ENCODE results near the gene FBXL4. TPM values are rescaled to one million over a fixed set of nuclear protein-coding genes. Genes with fewer than 3 reads are reported as not detected.

FBXL4 gene
- total RNA-seq, 4 donors from 2014 or later, result 16.7 to 40.9 (median 35.8) TPM

- no peak for TF ChIP-seq POLR2A (IDR thresholded peaks at IDR 0.05)
- no peak for TF ChIP-seq CTCF (IDR thresholded peaks at IDR 0.05)
- Histone ChIP-seq H3K27me3 (no peaks in the 10 kb centered on the region), H3K27ac (no peak overlapping the region), H3K9me3 (no peaks in the 10 kb centered on the region), H3K4me3 (no peak overlapping the region), H3K36me3 (no peaks in the 10 kb centered on the region), H3K4me1 (no peaks in the 10 kb centered on the region)
- DNase-seq, result no peak
- intact Hi-C loops (cut with DNase I; ENCODE audit: low total_unique reads), result no loop called here
Measured at GRCh38 chr6:98975421-98975820, 27.7 kb upstream of the FBXL4 start.

GRCh38 chr6:98974309-98974708, 26.6 kb upstream of the FBXL4 start:
- intact Hi-C loops (cut with DNase I; ENCODE audit: low total_unique reads), result no loop called here
- no peak for TF ChIP-seq POLR2A (IDR thresholded peaks at IDR 0.05)
- no peak for TF ChIP-seq CTCF (IDR thresholded peaks at IDR 0.05)
- H3K4me1 ChIP-seq, result no peaks in the 10 kb centered on the region
- DNase-seq, result no peak
- H3K4me3 ChIP-seq, result no peak overlapping the region
- H3K36me3 ChIP-seq, result no peaks in the 10 kb centered on the region
- no peak overlapping the region for H3K27ac ChIP-seq
- H3K27me3 ChIP-seq, result no peaks in the 10 kb centered on the region
- H3K9me3 ChIP-seq, result no peaks in the 10 kb centered on the region

GRCh38 chr6:98973571-98973970, 25.8 kb upstream of the FBXL4 start:
- TF ChIP-seq CTCF (IDR thresholded peaks at IDR 0.05) (no peak), POLR2A (IDR thresholded peaks at IDR 0.05) (no peak)
- no peak overlapping the region for H3K4me3 ChIP-seq
- H3K27ac ChIP-seq, result no peak overlapping the region
- no peaks in the 10 kb centered on the region for H3K9me3 ChIP-seq
- H3K4me1 ChIP-seq, result no peaks in the 10 kb centered on the region
- no peak for DNase-seq
- intact Hi-C loops (cut with DNase I; ENCODE audit: low total_unique reads), result no loop called here
- H3K36me3 ChIP-seq, result no peaks in the 10 kb centered on the region
- no peaks in the 10 kb centered on the region for H3K27me3 ChIP-seq

GRCh38 chr6:98971303-98971702, 23.6 kb upstream of the FBXL4 start:
- Histone ChIP-seq H3K36me3 (no peaks in the 10 kb centered on the region), H3K4me1 (no peaks in the 10 kb centered on the region), H3K27me3 (no peaks in the 10 kb centered on the region), H3K9me3 (no peaks in the 10 kb centered on the region), H3K4me3 (no peak overlapping the region), H3K27ac (no peak overlapping the region)
- intact Hi-C loops (cut with DNase I; ENCODE audit: low total_unique reads), result no loop called here
- TF ChIP-seq POLR2A (IDR thresholded peaks at IDR 0.05), result no peak
- TF ChIP-seq CTCF (IDR thresholded peaks at IDR 0.05), result no peak
- DNase-seq, result no peak

- Histone ChIP-seq H3K4me3 (no peak overlapping the region), H3K36me3 (no peaks in the 10 kb centered on the region), H3K9me3 (no peaks in the 10 kb centered on the region), H3K4me1 (no peaks in the 10 kb centered on the region), H3K27ac (no peak overlapping the region), H3K27me3 (no peaks in the 10 kb centered on the region)
- TF ChIP-seq CTCF (IDR thresholded peaks at IDR 0.05) (no peak), POLR2A (IDR thresholded peaks at IDR 0.05) (no peak)
- intact Hi-C loops (cut with DNase I; ENCODE audit: low total_unique reads), result no loop called here
- DNase-seq, result no peak
Measured at GRCh38 chr6:98970469-98970868, 22.7 kb upstream of the FBXL4 start.
